Jurkat, Clone E6-1 (cell line): ENCODE data around the gene DCBLD2. TPM values are rescaled to one million over a fixed set of nuclear protein-coding genes. Genes with fewer than 3 reads are reported as not detected.
A peak's percentile ranks its signal among the peaks of the same experiment; 100 is the strongest.

Experiments used
- DNase-seq: peaks from one replicate; pipeline ENCODE4 v3.0.0-alpha.2; 2011; ENCODE audit warnings: low read depth, low spot score
- H3K4me3 ChIP-seq: 2 replicates; pipeline ENCODE4 v1.5.1; 2011; ENCODE audit warnings: mild to moderate bottlenecking, low read length, control low read depth, moderate library complexity
- polyA plus RNA-seq: library from polyadenylated mRNA; unstranded; fragments of >200 nt; gene quantifications from one replicate; pipeline ENCODE4 v1.2.1, GENCODE V29; 2012; ENCODE audit warnings: missing spikeins; ENCODE audit not compliant: insufficient read length, insufficient read depth

The DCBLD2 gene
- polyA plus RNA-seq, result 2.4 TPM

DNA sequence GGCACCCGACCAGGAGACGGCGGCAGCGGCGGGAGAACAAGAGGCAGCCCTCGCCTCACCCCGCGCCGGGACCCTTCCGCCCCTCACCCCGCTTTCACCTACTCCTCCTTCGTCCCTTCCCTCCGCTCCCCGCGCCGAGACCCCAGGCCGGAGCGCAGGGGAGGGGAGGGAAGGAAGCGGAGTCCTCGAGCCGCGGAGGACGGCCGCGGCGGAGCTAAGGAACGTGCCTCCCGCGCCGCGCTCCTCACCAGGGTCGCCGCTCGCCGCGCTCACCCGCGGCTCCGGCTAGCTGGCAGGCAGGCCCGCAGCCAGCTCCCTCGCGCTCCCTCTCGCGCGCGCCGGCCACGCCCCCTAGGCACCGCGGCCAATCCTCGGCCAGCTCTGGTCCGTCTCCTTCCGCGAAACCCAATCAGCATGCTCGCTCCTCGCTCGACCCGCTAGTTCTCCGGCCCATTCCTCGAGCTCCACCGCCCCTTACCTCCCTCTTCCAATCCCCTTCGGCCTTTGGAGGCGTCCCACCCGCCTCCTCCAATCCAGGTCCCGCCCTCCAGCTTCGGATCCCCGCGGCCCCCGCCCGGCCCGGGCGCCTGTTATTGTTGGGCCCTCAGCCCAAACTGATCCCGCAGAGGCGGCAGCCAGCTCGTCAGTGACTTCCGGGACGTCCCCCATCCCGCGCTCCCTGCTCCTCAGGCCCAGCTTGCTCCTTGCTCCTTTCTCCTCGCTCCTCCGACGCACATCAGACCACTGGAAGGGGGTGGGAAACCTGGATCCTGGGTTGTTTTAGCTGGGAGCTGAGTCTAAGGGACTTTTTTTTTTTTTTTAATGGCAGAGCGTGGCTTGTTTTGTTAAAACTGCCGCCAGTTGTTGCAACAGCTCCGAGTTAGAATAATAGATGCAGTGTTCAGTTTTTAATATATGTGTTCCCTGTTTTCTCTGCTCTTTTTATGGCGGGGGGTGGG is at the start of gene DCBLD2:
DCBLD2 (minus strand) TSS at position 304 of the 959 bp plus-strand sequence. CDS start 369 bp downstream, outside the sequence.
- peak within 1 kb of the TSS; percentile 74 for H3K4me3 ChIP-seq
- peak; percentile 97 for DNase-seq

- H3K4me3 ChIP-seq, result no peak overlapping the region
- DNase-seq, result no peak
Observed at GRCh38 chr3:98945666-98946065, 44.2 kb upstream of the DCBLD2 start.

- DNase-seq, result no peak
- no peak overlapping the region for H3K4me3 ChIP-seq
Observed at GRCh38 chr3:98945101-98945524, 43.6 kb upstream of the DCBLD2 start.

DNA sequence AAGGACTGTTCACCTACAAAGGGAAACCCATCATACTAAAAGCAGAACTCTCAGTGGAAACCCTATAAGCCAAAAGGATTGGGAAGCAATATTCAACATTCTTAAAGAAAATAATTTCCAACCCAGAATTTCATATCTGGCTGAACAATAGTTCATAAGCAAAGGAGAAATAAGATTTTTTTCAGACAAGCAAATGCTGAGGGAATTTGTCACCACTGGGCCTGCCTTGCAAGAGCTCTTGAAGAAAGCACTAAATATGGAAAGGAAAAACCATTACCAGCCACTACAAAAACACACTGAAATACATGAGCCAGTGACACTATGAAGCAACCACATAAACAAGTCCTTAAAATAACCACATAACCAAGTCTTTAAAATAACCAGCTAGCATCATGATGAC is 28.9 kb upstream of the DCBLD2 start:
- H3K4me3 ChIP-seq, result no peak overlapping the region
- DNase-seq, result no peak

- no peak overlapping the region for H3K4me3 ChIP-seq
- DNase-seq, result no peak
Observed at GRCh38 chr3:98921957-98922356, 20.5 kb upstream of the DCBLD2 start.

DNA sequence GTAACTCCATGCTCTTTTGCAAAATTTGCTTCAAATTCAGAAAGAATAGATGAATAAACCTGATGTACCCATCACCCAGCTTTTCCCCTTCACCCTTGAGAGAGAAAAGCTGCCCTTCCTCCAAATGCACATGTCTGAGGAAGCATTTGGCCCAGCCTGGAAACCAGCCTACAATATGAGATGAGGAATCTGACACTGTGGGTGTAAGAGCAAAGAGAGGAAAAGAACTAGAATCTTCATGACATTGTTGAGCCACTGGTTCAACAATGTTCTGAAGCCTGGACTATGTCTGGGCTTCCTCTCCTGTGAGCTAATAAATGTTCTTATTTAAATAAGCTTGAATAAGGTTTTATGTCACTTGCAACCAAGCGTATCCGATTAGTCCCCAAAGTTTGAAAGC is 18.7 kb upstream of the DCBLD2 start:
- no peak for DNase-seq

DNA sequence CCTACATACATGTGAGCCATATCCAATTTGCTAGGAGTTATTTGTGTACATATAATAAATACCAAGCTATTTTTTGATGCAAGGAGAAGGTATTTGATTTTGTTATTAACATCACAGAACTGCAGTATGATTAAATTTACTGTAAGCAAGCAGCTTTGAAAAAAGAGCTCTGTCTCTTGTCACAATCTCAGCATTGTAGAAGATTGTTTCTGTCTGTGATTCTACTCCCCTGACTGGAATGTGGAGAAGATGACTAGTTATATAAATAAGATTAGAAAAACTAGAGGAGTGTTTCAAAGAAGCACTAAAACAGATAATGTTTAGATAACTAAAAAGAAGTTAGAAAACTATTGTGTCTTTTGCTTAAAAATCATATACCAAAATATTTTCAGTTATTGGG is 17.1 kb upstream of the DCBLD2 start:
- DNase-seq, result no peak
- H3K4me3 ChIP-seq, result no peak overlapping the region

More for the DNA sequence above, 18.7 kb upstream of the DCBLD2 start:
- H3K4me3 ChIP-seq, result no peak overlapping the region

DNA sequence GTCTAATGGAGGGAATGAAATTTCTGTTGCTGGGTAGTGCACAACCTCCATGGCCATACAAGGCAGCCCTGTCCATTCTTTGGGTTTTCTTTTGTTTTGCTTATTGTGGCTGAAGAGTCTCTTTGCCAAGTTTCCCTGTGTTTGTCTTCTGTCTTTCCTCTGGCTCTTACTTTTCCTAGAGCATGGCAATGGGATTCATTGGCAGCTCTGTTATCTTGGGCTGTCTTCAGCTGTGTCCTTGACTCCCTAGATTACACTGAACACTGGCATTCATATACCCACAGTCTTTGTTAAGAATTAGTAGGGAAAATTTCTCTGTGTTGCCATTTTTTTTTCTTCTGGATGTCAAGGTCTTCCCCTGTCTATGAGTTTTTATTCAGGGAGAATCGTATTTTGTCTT is 16.1 kb upstream of the DCBLD2 start:
- DNase-seq, result no peak
- H3K4me3 ChIP-seq, result no peak overlapping the region

GRCh38 chr3:98914210-98915080 is 12.9 kb upstream of the DCBLD2 start:
- H3K4me3 ChIP-seq, result no peak overlapping the region
- no peak for DNase-seq

DNA sequence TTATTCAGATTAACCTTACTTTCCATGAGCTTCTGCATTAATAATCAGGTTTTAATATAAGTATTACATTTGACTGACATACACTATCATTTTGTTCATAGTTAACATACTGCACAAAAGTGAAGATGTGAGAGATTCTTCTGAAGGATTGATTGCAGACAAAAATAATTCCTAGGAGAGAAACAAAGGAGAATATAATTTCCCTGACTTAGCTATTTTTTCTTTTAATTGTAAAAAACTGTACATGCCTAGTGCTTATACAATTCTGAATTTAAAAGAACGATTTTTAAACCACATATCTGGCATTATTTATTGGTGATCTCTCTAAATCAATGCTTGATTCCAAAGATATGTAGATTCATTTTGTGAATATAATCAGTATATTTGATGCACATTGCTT is 11.0 kb upstream of the DCBLD2 start:
- DNase-seq, result no peak
- no peak overlapping the region for H3K4me3 ChIP-seq

- DNase-seq, result no peak
- H3K4me3 ChIP-seq, result no peak overlapping the region
Observed at GRCh38 chr3:98906230-98906629, 4.7 kb upstream of the DCBLD2 start.

DNA sequence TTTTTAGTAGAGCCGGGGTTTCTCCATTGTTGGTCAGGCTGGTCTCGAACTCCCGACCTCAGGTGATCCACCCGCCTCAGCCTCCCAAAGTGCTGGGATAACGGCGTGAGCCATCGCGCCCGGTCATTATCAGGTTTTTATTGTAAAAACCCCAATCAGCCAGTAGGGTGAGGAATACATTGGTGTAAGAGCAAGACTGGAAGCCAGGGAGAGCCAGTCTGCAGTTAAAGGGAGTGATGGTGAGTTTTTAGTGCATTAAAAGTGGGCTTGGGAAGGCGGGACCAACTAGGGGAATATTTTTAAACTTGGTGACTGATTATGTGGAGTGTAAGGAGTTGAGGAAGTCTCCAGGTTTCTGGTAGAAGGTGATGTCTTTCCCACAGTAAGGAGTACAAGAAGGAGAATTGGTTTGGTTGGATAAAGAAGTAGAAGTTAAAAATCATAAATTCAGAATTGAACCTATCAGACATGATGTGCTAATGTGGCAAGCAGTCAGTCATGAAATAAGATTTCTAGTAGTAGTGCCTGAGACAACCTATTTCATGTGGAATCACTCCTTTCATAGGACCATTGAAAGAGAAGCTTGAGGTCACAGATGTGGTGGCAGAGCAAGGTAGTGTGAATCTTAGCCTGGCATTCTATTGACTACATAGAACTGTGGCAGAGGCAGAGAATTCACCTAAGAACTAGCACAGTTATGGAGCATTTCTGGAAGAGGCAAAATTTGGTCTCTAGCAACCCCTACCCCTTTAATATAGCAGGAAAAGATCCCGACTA is 2.4 kb upstream of the DCBLD2 start:
- no peak for DNase-seq
- H3K4me3 ChIP-seq, result no peak overlapping the region

- H3K4me3 ChIP-seq, result no peak overlapping the region
- no peak for DNase-seq
Observed at GRCh38 chr3:98903099-98903498, 1.6 kb upstream of the DCBLD2 start.

- DNase-seq, result no peak
- H3K4me3 ChIP-seq, result peak overlapping the region; percentile 74
Observed at GRCh38 chr3:98902351-98902740, 851 bp upstream of the DCBLD2 start.

DNA sequence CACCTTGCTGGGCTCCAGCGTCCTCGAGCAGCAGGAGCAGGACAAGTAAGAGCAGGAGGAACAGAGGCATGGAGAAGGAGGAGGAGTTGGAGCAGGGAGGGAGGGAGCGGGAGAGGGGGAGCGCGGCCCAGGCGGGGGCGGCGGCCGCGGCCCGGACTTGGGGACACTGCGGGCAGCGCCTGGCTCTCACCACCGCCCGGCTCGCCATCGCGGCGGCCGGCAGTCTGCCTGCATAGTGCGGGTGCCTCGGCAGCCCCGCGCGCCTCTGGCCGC is 440 bp downstream of the DCBLD2 start:
- DNase-seq, result no peak
- H3K4me3 ChIP-seq, result peak overlapping the region; percentile 70

DNA sequence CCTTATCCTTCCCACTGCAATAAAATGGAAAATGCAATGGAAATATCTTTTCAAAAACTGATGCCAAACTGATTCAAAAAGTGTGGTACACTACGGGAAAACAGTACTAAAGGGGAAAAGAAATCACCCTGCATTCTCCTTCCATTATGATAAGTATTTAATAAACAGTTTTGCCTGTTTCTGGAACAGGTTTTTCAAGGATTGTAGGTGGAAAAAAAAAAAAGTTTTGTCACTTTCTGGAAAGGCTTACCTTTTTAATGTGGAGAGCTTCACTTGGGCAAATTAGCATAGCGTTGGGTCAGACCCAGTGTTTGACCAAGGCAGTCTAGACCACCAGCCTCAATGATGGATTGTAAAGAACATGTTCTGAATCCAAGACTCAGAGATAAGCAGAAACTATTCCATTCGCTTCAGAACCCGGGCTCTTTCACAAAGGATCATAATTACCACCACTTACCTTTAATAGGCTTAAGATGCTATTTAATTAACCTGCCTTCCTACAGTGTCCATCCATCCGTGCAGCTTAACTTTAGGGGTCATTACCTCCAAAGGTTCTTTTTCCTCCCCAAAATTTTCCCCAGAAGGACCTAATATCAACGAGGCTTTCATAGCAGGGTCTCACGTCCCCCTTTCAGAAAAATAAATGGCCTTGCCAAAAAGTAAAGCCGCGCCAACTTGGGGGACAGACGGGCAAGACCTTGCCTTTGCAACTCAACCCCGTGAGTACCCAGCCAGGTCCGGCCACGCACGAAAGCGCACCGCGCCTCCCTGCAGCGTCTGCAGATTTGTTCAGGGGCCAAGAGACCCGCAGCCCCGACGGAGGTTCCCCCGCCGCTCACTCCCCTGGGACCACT is 1.0 kb downstream of the DCBLD2 start:
- peak overlapping the region; percentile 70 for H3K4me3 ChIP-seq
- no peak for DNase-seq

DNA sequence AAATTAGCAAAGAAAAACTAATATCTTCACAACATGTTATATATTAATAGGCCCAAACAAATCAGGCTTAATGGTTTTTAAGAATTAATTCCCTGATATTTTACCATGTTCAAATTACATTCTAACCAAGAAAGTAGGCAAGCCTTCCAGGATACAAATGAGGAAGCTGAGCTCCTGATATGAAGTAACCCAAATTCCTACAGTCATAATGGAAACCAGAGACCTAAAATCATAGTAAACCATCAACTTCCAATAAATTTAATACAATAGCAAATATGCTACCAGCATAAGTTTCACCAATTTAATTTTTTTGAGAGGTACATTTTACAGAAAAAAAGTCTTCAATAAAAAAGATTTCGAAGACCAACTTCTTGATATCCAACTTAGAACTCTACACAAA is 3.8 kb downstream of the DCBLD2 start:
- no peak for DNase-seq

DNA sequence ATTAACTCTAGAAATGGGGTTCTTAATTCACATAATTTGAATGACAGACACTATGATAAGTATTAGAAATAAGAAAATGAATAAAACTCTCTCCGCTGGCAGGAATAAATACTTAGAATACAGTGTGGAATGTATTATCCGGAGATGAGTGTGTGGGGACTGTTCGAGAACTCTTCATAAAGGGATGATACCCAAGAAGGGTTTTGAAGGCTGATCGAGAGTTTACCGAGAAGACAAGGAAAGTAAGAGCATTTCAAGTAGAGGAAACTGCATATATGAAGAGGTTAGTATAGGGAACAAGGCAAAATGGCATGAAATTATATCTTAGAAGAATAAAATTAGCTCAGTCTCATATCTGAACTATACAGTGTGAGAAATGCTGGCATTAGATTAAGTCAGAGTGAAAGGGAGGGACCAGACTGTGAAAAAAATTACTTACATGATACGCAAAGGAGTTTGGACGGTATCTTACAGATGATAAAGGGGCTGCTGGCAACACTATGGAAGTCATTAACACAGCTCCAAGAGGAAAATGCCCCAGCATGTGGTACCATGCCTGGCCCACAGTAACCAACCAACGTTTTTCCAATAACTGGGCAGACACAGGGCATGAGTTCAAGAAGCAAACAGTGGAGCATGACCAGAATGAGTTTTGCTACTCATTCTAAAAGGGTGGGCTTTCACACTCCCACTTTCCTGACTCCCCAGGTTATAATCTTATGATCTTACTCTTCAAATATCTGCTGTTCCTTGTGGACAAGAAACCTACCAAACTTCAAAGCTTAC is 6.5 kb downstream of the DCBLD2 start:
- H3K4me3 ChIP-seq, result no peak overlapping the region
- no peak for DNase-seq

More for the DNA sequence above, 3.8 kb downstream of the DCBLD2 start:
- no peak overlapping the region for H3K4me3 ChIP-seq
